ENCODE data around the gene GNG2. TPM values are rescaled to one million over a fixed set of nuclear protein-coding genes. Genes with fewer than 3 reads are reported as not detected.

Gene GNG2
- total RNA-seq, 1 experiment from 2014 or later: 8.6 TPM

GRCh38 chr14:51879170-51879569, 18.8 kb downstream of the GNG2 start:
- Mint-ChIP-seq H3K4me1 (ENCODE audit: low read depth, unreplicated experiment) (peaks cover 26% of the 10 kb centered on the region), H3K9me3 (ENCODE audit: unreplicated experiment) (no peaks in the 10 kb centered on the region), H3K36me3 (ENCODE audit: insufficient read depth, unreplicated experiment) (no peaks in the 10 kb centered on the region), H3K27me3 (ENCODE audit: insufficient read depth, unreplicated experiment) (no peaks in the 10 kb centered on the region), H3K4me3 (ENCODE audit: unreplicated experiment) (no peak overlapping the region), H3K27ac (ENCODE audit: unreplicated experiment) (no peak overlapping the region)
- ChIA-PET POLR2A (no interaction called here), CTCF (no interaction called here)
- intact Hi-C loops (cut with micrococcal nuclease; ENCODE audit: unreplicated experiment): loop anchor here (1.0 kb wide), 1 partner anchor 13 kb away; no protein-coding TSS in a partner anchor
- Histone ChIP-seq H3K36me3 (ENCODE audit: control insufficient read depth, insufficient read depth, low read length) (no peaks in the 10 kb centered on the region), H3K27me3 (replicated peaks; ENCODE audit: control insufficient read depth, insufficient read depth, low read length) (no peaks in the 10 kb centered on the region), H3K4me1 (peaks cover 34% of the 10 kb centered on the region), H3K9me3 (0 out of 2 replicates have a peak, but pooled peaks cover 4% of the 10 kb centered on the region), H3K4me3 (ENCODE audit: low read depth, low read length) (no peak overlapping the region)
- no TSS peak for BruUV-seq (replicated peaks)
- no peak for DNase-seq
- TF ChIP-seq CTCF (IDR thresholded peaks at IDR 0.05; ENCODE audit: insufficient read depth in 1 of 2, low read depth in 1 of 2, low read length in 1 of 2, severe bottlenecking in 1 of 2, unreplicated experiment in 1 of 2): no peak

GRCh38 chr14:51880835-51881580, 20.6 kb downstream of the GNG2 start:
- ChIA-PET CTCF (no interaction called here), POLR2A (no interaction called here)
- Histone ChIP-seq H3K36me3 (ENCODE audit: control insufficient read depth, insufficient read depth, low read length) (no peaks in the 10 kb centered on the region), H3K4me1 (peaks cover 34% of the 10 kb centered on the region), H3K27me3 (replicated peaks; ENCODE audit: control insufficient read depth, insufficient read depth, low read length) (no peaks in the 10 kb centered on the region), H3K4me3 (ENCODE audit: low read depth, low read length) (no peak overlapping the region), H3K9me3 (0 out of 2 replicates have a peak, but pooled peaks cover 4% of the 10 kb centered on the region)
- Mint-ChIP-seq H3K36me3 (ENCODE audit: insufficient read depth, unreplicated experiment) (no peaks in the 10 kb centered on the region), H3K9me3 (ENCODE audit: unreplicated experiment) (no peaks in the 10 kb centered on the region), H3K27me3 (ENCODE audit: insufficient read depth, unreplicated experiment) (no peaks in the 10 kb centered on the region), H3K27ac (ENCODE audit: unreplicated experiment) (no peak overlapping the region), H3K4me3 (ENCODE audit: unreplicated experiment) (no peak overlapping the region), H3K4me1 (ENCODE audit: low read depth, unreplicated experiment) (peaks cover 26% of the 10 kb centered on the region)
- BruUV-seq (replicated peaks): no TSS peak
- intact Hi-C loops (cut with micrococcal nuclease; ENCODE audit: unreplicated experiment): no loop called here
- TF ChIP-seq CTCF (IDR thresholded peaks at IDR 0.05; ENCODE audit: insufficient read depth in 1 of 2, low read depth in 1 of 2, low read length in 1 of 2, severe bottlenecking in 1 of 2, unreplicated experiment in 1 of 2): no peak
- no peak for DNase-seq

- POLR2A ChIA-PET: no interaction called here
- H3K27me3 ChIP-seq (replicated peaks; ENCODE audit: control insufficient read depth, insufficient read depth, low read length): no peaks in the 10 kb centered on the region
- CTCF ChIA-PET: no interaction called here
- H3K4me1 ChIP-seq: peaks cover 34% of the 10 kb centered on the region
- H3K27me3 Mint-ChIP-seq (ENCODE audit: insufficient read depth, unreplicated experiment): no peaks in the 10 kb centered on the region
- H3K36me3 ChIP-seq (ENCODE audit: control insufficient read depth, insufficient read depth, low read length): no peaks in the 10 kb centered on the region
- H3K9me3 Mint-ChIP-seq (ENCODE audit: unreplicated experiment): no peaks in the 10 kb centered on the region
- H3K4me3 ChIP-seq (ENCODE audit: low read depth, low read length): no peak overlapping the region
- no peak for TF ChIP-seq CTCF (IDR thresholded peaks at IDR 0.05; ENCODE audit: insufficient read depth in 1 of 2, low read depth in 1 of 2, low read length in 1 of 2, severe bottlenecking in 1 of 2, unreplicated experiment in 1 of 2)
- no TSS peak for BruUV-seq (replicated peaks)
- H3K4me3 Mint-ChIP-seq (ENCODE audit: unreplicated experiment): no peak overlapping the region
- no peaks in the 10 kb centered on the region for H3K36me3 Mint-ChIP-seq (ENCODE audit: insufficient read depth, unreplicated experiment)
- intact Hi-C loops (cut with micrococcal nuclease; ENCODE audit: unreplicated experiment): no loop called here
- no peak overlapping the region for H3K27ac Mint-ChIP-seq (ENCODE audit: unreplicated experiment)
- H3K9me3 ChIP-seq: 0 out of 2 replicates have a peak, but pooled peaks cover 4% of the 10 kb centered on the region
- DNase-seq: no peak
- H3K4me1 Mint-ChIP-seq (ENCODE audit: low read depth, unreplicated experiment): peaks cover 26% of the 10 kb centered on the region
Observed at GRCh38 chr14:51881636-51882035, 21.2 kb downstream of the GNG2 start.

Measured in Caco-2 (cell line).